HEK293 (cell line): ENCODE results near the gene GNB1L.
A peak's percentile ranks its signal among the peaks of the same experiment; 100 is the strongest.

Source experiments
- CTCF ChIA-PET: fragments of 350-600 bp; formaldehyde crosslinking; extraction: SDS; loops from one replicate; lab custom pipeline; 2021; ENCODE audit warnings: antibody characterized with exemption; lab: Yijun Ruan, JAX
- POLR2A ChIA-PET: fragments of 300-600 bp; formaldehyde crosslinking; extraction: SDS; loops from one replicate; lab custom pipeline; 2020; ENCODE audit warnings: antibody characterized with exemption, inconsistent platforms; lab: Yijun Ruan, JAX
- H3K27ac ChIP-seq: fragments of 200-500 bp; sonication (Bioruptor generic); 2 replicates; pipeline ENCODE4 v1.5.1; 2014; ENCODE audit warnings: low read depth, low read length, control low read depth, inconsistent platforms; ENCODE audit errors: extremely low read depth
- H3K36me3 ChIP-seq, 2 experiments: fragments of 200-500 bp in 1 of 2; sonication (Bioruptor generic) in 1 of 2; 1 replicate in 1 of 2; 2 replicates in 1 of 2; pipeline ENCODE4 v1.5.1; 2014 to 2017; ENCODE audit warnings: inconsistent platforms in 2 of 2, low read length in 2 of 2; ENCODE audit not compliant: control insufficient read depth in 2 of 2, insufficient read depth in 1 of 2
- H3K4me1 ChIP-seq: fragments of 200-500 bp; sonication (Bioruptor generic); 2 replicates; pipeline ENCODE4 v1.5.1; 2014; ENCODE audit warnings: mild to moderate bottlenecking, low read length, inconsistent platforms; ENCODE audit not compliant: control insufficient read depth, insufficient read depth
- H3K4me3 ChIP-seq: 2 replicates; pipeline ENCODE4 v1.5.1; 2011; ENCODE audit warnings: low read depth, mild to moderate bottlenecking, control low read depth, low read length, moderate library complexity
- H3K9me3 ChIP-seq: fragments of 200-500 bp; sonication (Bioruptor generic); 2 replicates; pipeline ENCODE4 v1.5.1; 2014; ENCODE audit warnings: low read depth, low read length, inconsistent platforms; ENCODE audit not compliant: control insufficient read depth, insufficient read depth
- ATF2 ChIP-seq: fragments of 450-650 bp; formaldehyde crosslinking; IDR thresholded peaks from 2 replicates; pipeline ENCODE4 v1.5.1; 2016; ENCODE audit warnings: missing biosample characterization, missing genetic modification characterization, low read depth
- BCL11A ChIP-seq: fragments of 450-650 bp; formaldehyde crosslinking; IDR thresholded peaks from 2 replicates; pipeline ENCODE4 v1.5.1; 2016; ENCODE audit warnings: low read depth, missing biosample characterization, missing genetic modification characterization
- EGR2 ChIP-seq: fragments of 450-650 bp; formaldehyde crosslinking; IDR thresholded peaks from 2 replicates; pipeline ENCODE4 v1.5.1; 2016; ENCODE audit warnings: low read depth, missing biosample characterization, missing genetic modification characterization
- GLIS1 ChIP-seq: fragments of 450-650 bp; formaldehyde crosslinking; IDR thresholded peaks from 2 replicates; pipeline ENCODE4 v1.5.1; 2016; ENCODE audit warnings: missing biosample characterization, missing genetic modification characterization
- GLIS2 ChIP-seq: fragments of 450-650 bp; formaldehyde crosslinking; IDR thresholded peaks from 2 replicates; pipeline ENCODE4 v1.5.1; 2016; ENCODE audit warnings: missing biosample characterization, missing genetic modification characterization
- INSM2 ChIP-seq: fragments of 450-650 bp; formaldehyde crosslinking; IDR thresholded peaks from 2 replicates; pipeline ENCODE4 v1.5.1; 2016; ENCODE audit warnings: missing biosample characterization, missing genetic modification characterization
- KLF1 ChIP-seq: fragments of 450-650 bp; formaldehyde crosslinking; IDR thresholded peaks from 2 replicates; pipeline ENCODE4 v1.5.1; 2016; ENCODE audit warnings: missing biosample characterization, missing genetic modification characterization
- PRDM1 ChIP-seq: fragments of 450-650 bp; formaldehyde crosslinking; IDR thresholded peaks from 2 replicates; pipeline ENCODE4; 2016; ENCODE audit warnings: missing biosample characterization, missing genetic modification characterization
- REST ChIP-seq: fragments of 450-650 bp; formaldehyde crosslinking; IDR thresholded peaks from 2 replicates; pipeline ENCODE4 v1.5.1; 2016; ENCODE audit warnings: missing biosample characterization, missing genetic modification characterization
- SCRT2 ChIP-seq: fragments of 450-650 bp; formaldehyde crosslinking; IDR thresholded peaks from 2 replicates; pipeline ENCODE4 v1.5.1; 2016; ENCODE audit warnings: missing biosample characterization, missing genetic modification characterization
- YY2 ChIP-seq: fragments of 450-650 bp; formaldehyde crosslinking; IDR thresholded peaks from 2 replicates; pipeline ENCODE4 v1.5.1; 2016; ENCODE audit warnings: missing biosample characterization, missing genetic modification characterization
- ZBTB20 ChIP-seq: fragments of 450-650 bp; formaldehyde crosslinking; IDR thresholded peaks from 2 replicates; pipeline ENCODE4 v1.5.1; 2016; ENCODE audit warnings: missing biosample characterization, missing genetic modification characterization
- ZFHX2 ChIP-seq: fragments of 450-650 bp; formaldehyde crosslinking; conservative IDR thresholded peaks from 2 replicates; pipeline ENCODE4 v1.5.1; 2016; ENCODE audit warnings: missing biosample characterization, missing genetic modification characterization
- ZIC2 ChIP-seq: fragments of 450-650 bp; formaldehyde crosslinking; IDR thresholded peaks from 2 replicates; pipeline ENCODE4 v1.5.1; 2016; ENCODE audit warnings: missing biosample characterization, missing genetic modification characterization
- ZNF221 ChIP-seq: fragments of 450-650 bp; formaldehyde crosslinking; IDR thresholded peaks from 2 replicates; pipeline ENCODE4 v1.5.1; 2017; ENCODE audit warnings: missing biosample characterization, missing genetic modification characterization, borderline replicate concordance
- ZNF426 ChIP-seq: fragments of 450-650 bp; formaldehyde crosslinking; IDR thresholded peaks from 2 replicates; pipeline ENCODE4 v1.5.1; 2017; ENCODE audit warnings: missing biosample characterization, missing genetic modification characterization, mild to moderate bottlenecking, inconsistent platforms, moderate library complexity
- ZNF549 ChIP-seq: fragments of 450-650 bp; IDR thresholded peaks from 2 replicates; pipeline ENCODE4 v1.5.1; 2018; ENCODE audit warnings: missing biosample characterization, missing genetic modification characterization, mild to moderate bottlenecking, inconsistent platforms, moderate library complexity
- ZNF658 ChIP-seq: fragments of 450-650 bp; formaldehyde crosslinking; IDR thresholded peaks from 2 replicates; pipeline ENCODE4; 2016; ENCODE audit warnings: missing biosample characterization, missing genetic modification characterization
- ZNF776 ChIP-seq: fragments of 450-650 bp; formaldehyde crosslinking; IDR thresholded peaks from 2 replicates; pipeline ENCODE4 v1.5.0; 2017; ENCODE audit warnings: missing biosample characterization, missing genetic modification characterization, borderline replicate concordance
- ZXDB ChIP-seq: fragments of 450-650 bp; formaldehyde crosslinking; IDR thresholded peaks from 2 replicates; pipeline ENCODE4 v1.5.1; 2016; ENCODE audit warnings: missing biosample characterization, missing genetic modification characterization

Gene GNB1L

GRCh38 chr22:19879992-19880785 lies 25.5 kb upstream of the GNB1L start (continued):
- TF ChIP-seq ATF2 (no peak), ZFHX2 (tag by site-specific recombination) (peak; percentile 68), ZXDB (tag by site-specific recombination) (no peak), PRDM1 (tag by site-specific recombination) (no peak), YY2 (tag by site-specific recombination) (no peak), EGR2 (tag by site-specific recombination) (peak; percentile 37; the same call in 1 of the 2 replicates), REST (tag by site-specific recombination) (no peak), ZNF426 (tag by site-specific recombination) (no peak), ZNF549 (tag by site-specific recombination) (no peak)
- TF ChIP-seq, all 188 proteins: peak for 3

DNA sequence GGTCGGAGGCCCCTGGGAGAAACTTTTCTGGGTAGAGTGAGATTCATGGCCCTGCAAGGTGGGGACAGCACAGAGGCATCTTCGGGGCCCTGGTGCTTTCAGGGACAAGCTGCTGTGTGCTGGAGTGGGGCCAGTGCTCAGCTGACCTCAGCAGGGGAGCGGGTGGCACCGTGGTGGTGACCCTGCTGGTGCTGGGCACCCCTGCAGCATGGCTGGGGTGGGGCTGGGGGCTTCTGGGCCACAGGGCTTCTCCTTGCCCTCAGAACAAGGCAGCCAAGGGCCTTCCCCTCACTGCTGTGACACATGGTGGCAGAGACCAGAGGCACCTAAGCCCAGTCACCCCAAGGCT lies 24.9 kb upstream of the GNB1L start:
- H3K4me3 ChIP-seq = no peak overlapping the region
- H3K27ac ChIP-seq = no peak overlapping the region
- no peaks in the 10 kb centered on the region for H3K36me3 ChIP-seq
- no peaks in the 10 kb centered on the region for H3K9me3 ChIP-seq
- TF ChIP-seq ZNF658 (tag by site-specific recombination) = no peak
- TF ChIP-seq INSM2 (tag by site-specific recombination) = no peak
- no peak for TF ChIP-seq ZNF221 (tag by site-specific recombination)
- TF ChIP-seq GLIS1 (tag by site-specific recombination) = peak; percentile 25; the same call in 1 of the 2 replicates
- TF ChIP-seq GLIS2 (tag by site-specific recombination) = peak; percentile 25; the same call in 1 of the 2 replicates
- TF ChIP-seq SCRT2 = no peak
- no peak for TF ChIP-seq YY2 (tag by site-specific recombination)
- TF ChIP-seq ZBTB20 = no peak
- peak; percentile 22; the same call in 1 of the 2 replicates for TF ChIP-seq ZIC2 (tag by site-specific recombination)
- TF ChIP-seq KLF1 = 0 out of 2 replicates have a peak, but pooled peaks have one; percentile 7
- TF ChIP-seq BCL11A (tag by site-specific recombination) = no peak
- no peak for TF ChIP-seq ZNF776
- ChIA-PET POLR2A (interaction anchor here (1.4 kb wide), 1 partner anchor 25 kb away, joined by 4 read pairs; no protein-coding TSS in a partner anchor), CTCF (no interaction called here)
- H3K4me1 ChIP-seq = peaks cover 27% of the 10 kb centered on the region
